IPS-18a (cell line): ENCODE results near the gene TMTC2.

Experiments
- H3K27ac ChIP-seq: one replicate; pipeline ENCODE4 v1.5.1; 2013; ENCODE audit warnings: low read length
- H3K27me3 ChIP-seq: one replicate; pipeline ENCODE4 v1.6.1; 2013; ENCODE audit warnings: mild to moderate bottlenecking, low read length; ENCODE audit not compliant: control insufficient read depth, insufficient read depth
- H3K36me3 ChIP-seq: one replicate; pipeline ENCODE4 v1.6.1; 2013; ENCODE audit warnings: low read depth, low read length; ENCODE audit not compliant: control insufficient read depth
- H3K4me1 ChIP-seq: one replicate; pipeline ENCODE4 v1.6.1; 2013; ENCODE audit warnings: low read depth, low read length; ENCODE audit not compliant: control insufficient read depth
- H3K4me3 ChIP-seq: one replicate; pipeline ENCODE4 v1.5.1; 2013; ENCODE audit warnings: low read length
- H3K9ac ChIP-seq: one replicate; pipeline ENCODE4 v1.6.1; 2013; ENCODE audit warnings: mild to moderate bottlenecking, low read length, moderate library complexity
- H3K9me3 ChIP-seq: one replicate; pipeline ENCODE4 v1.6.1; 2013; ENCODE audit warnings: low read depth, low read length; ENCODE audit not compliant: control insufficient read depth

TMTC2 gene

GRCh38 chr12:82964446-82964845 lies 277.7 kb downstream of the TMTC2 start:
- Histone ChIP-seq H3K27ac (no peak overlapping the region), H3K27me3 (no peaks in the 10 kb centered on the region), H3K36me3 (no peaks in the 10 kb centered on the region), H3K4me1 (no peaks in the 10 kb centered on the region), H3K9me3 (no peaks in the 10 kb centered on the region), H3K9ac (no peak overlapping the region), H3K4me3 (no peak overlapping the region)

- Histone ChIP-seq H3K9ac (no peak overlapping the region), H3K36me3 (no peaks in the 10 kb centered on the region), H3K9me3 (no peaks in the 10 kb centered on the region), H3K27me3 (no peaks in the 10 kb centered on the region), H3K4me1 (no peaks in the 10 kb centered on the region), H3K4me3 (no peak overlapping the region), H3K27ac (no peak overlapping the region)
These were observed 279.4 kb downstream of the TMTC2 start for GRCh38 chr12:82966001-82966559.

DNA sequence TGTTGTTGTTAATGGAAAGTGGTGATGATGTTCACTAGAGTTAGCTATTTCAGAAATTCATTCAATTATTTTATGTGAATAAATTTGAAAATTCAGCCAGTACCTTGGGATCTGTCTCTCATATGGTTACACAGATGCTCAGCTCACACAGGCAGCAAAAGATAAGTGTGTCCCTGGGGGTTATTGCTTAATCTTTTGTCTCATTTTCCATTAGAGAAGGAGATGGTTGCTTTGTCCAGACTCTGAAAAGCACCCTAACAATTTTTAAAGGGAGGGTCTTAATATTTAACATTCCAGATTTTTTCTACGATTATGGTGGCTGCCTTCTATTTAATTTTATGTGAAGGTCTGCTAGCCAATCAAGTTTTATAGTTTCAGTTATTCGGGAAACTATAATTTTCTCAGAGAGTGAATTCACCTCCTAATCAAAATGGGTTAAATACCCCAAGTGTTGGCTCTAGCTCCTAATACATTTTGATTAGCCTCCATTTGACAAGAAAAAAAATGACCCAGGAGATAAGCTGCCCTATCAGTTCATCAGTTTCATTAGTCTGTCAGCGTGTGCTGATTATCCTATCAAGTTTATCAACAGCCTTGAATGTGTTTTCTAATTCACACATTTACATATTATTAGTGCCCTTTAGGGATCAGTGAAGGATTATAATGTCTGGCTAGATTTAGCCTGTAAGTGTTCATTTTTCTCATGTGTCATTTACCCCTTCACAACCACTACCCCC lies 282.1 kb downstream of the TMTC2 start:
- Histone ChIP-seq H3K4me3 (no peak overlapping the region), H3K36me3 (no peaks in the 10 kb centered on the region), H3K9ac (no peak overlapping the region), H3K27ac (no peak overlapping the region), H3K9me3 (no peaks in the 10 kb centered on the region), H3K27me3 (no peaks in the 10 kb centered on the region), H3K4me1 (no peaks in the 10 kb centered on the region)

DNA sequence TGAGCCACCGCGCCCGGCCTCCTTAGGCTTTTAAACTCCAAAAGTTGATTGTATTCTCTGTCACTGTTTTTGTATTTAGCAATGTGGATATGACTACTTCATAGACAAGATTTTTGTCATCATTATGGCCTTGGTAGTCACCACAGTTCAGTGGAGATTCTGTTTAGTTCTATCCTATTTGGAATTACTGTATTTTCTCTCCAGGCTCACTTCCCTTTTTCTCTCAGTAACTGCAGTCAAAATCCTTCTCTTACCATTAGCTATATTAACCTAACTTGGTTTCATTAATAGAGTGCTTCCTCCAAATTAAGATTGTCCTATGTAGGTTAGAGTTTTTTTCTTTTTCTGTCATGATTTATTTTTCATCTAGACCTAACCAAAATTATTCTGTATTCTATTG lies 283.9 kb downstream of the TMTC2 start:
- H3K27ac ChIP-seq = no peak overlapping the region
- no peaks in the 10 kb centered on the region for H3K4me1 ChIP-seq
- no peaks in the 10 kb centered on the region for H3K36me3 ChIP-seq
- no peaks in the 10 kb centered on the region for H3K9me3 ChIP-seq
- no peaks in the 10 kb centered on the region for H3K27me3 ChIP-seq
- no peak overlapping the region for H3K4me3 ChIP-seq
- no peak overlapping the region for H3K9ac ChIP-seq

DNA sequence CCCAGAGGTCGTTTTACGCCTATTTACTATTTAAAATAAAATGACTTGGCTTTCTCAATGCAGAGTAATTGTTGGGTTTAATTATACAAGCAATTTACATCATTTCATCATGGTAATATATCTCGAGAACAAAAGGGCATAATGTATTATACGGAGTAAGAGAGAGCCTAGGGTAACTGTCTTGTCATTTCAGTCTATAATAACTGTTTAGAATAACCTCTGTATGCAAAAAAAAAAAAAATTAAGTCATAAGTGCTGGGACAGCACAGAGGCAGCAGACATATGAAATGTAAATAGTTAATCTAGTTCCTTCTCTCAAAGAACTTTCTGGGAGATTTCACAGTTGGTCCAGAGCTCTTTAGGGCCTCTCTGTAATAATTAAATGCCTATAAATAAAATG lies 284.9 kb downstream of the TMTC2 start:
- H3K9me3 ChIP-seq = no peaks in the 10 kb centered on the region
- no peaks in the 10 kb centered on the region for H3K4me1 ChIP-seq
- H3K9ac ChIP-seq = no peak overlapping the region
- H3K27me3 ChIP-seq = no peaks in the 10 kb centered on the region
- no peak overlapping the region for H3K27ac ChIP-seq
- H3K4me3 ChIP-seq = no peak overlapping the region
- no peaks in the 10 kb centered on the region for H3K36me3 ChIP-seq

- Histone ChIP-seq H3K27ac (no peak overlapping the region), H3K4me3 (no peak overlapping the region), H3K36me3 (no peaks in the 10 kb centered on the region), H3K9ac (no peak overlapping the region), H3K27me3 (no peaks in the 10 kb centered on the region), H3K9me3 (no peaks in the 10 kb centered on the region), H3K4me1 (no peaks in the 10 kb centered on the region)
These were observed 285.9 kb downstream of the TMTC2 start for GRCh38 chr12:82972624-82973023.

GRCh38 chr12:82973592-82973991 lies 286.9 kb downstream of the TMTC2 start:
- H3K36me3 ChIP-seq = no peaks in the 10 kb centered on the region
- H3K4me3 ChIP-seq = no peak overlapping the region
- no peaks in the 10 kb centered on the region for H3K27me3 ChIP-seq
- no peaks in the 10 kb centered on the region for H3K9me3 ChIP-seq
- H3K4me1 ChIP-seq = no peaks in the 10 kb centered on the region
- H3K9ac ChIP-seq = no peak overlapping the region
- no peak overlapping the region for H3K27ac ChIP-seq

GRCh38 chr12:82981150-82981549 lies 294.4 kb downstream of the TMTC2 start:
- no peak overlapping the region for H3K4me3 ChIP-seq
- H3K9me3 ChIP-seq = no peaks in the 10 kb centered on the region
- H3K36me3 ChIP-seq = no peaks in the 10 kb centered on the region
- H3K27ac ChIP-seq = no peak overlapping the region
- H3K27me3 ChIP-seq = no peaks in the 10 kb centered on the region
- no peaks in the 10 kb centered on the region for H3K4me1 ChIP-seq
- no peak overlapping the region for H3K9ac ChIP-seq

DNA sequence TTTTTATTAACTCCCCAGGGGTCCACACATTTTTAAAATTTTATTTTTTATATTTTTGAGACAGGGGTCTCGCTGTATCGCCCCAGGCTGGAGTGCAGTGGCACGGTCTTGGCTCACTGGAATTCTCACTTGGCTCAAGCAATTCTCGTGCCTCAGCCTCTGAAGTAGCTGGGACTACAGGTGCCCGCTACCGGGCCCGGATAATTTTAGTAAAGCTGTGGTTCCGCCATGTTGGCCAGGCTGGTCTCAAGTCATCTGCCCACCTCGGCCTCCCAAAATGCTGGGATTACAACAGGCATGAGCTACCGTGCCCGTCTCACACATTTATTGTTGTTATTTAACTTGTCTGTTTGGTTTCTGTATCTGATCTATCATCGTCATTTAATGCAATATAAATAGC lies 307.4 kb downstream of the TMTC2 start:
- no peaks in the 10 kb centered on the region for H3K9me3 ChIP-seq
- no peaks in the 10 kb centered on the region for H3K4me1 ChIP-seq
- no peak overlapping the region for H3K4me3 ChIP-seq
- no peaks in the 10 kb centered on the region for H3K27me3 ChIP-seq
- no peak overlapping the region for H3K27ac ChIP-seq
- no peak overlapping the region for H3K9ac ChIP-seq
- H3K36me3 ChIP-seq = no peaks in the 10 kb centered on the region

DNA sequence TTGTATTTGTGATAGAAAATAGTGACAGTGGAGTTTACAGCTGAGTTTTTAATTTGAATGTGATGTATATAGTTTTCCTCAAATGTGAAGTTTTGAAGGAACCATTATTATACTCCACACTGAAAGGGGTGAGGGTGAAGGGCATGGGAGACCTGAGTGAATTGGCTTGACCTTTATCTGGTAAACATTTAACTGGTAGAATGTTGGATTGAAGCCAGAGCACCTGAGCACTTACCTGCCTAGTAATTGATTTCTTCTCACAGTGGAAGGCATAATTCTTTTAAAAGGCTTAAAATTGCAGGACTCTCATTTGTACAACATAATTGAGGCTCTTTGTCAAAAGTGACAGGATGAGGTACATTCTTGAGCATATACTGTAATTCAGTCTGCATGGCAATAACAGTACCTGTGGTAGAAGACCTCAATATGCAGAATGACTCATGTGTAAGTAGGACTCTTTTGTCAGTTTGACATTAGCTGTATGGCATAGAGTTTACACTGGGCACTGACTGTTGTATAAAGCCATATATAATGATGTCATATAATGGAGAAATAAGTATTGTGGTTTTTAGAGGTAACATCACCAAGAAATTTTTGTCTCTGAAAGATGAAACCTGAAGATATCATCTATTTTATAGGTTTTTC lies 309.6 kb downstream of the TMTC2 start:
- no peaks in the 10 kb centered on the region for H3K36me3 ChIP-seq
- H3K4me3 ChIP-seq = no peak overlapping the region
- H3K9ac ChIP-seq = no peak overlapping the region
- H3K27ac ChIP-seq = no peak overlapping the region
- H3K4me1 ChIP-seq = no peaks in the 10 kb centered on the region
- H3K27me3 ChIP-seq = no peaks in the 10 kb centered on the region
- H3K9me3 ChIP-seq = no peaks in the 10 kb centered on the region

GRCh38 chr12:82998509-82998908 lies 311.8 kb downstream of the TMTC2 start:
- Histone ChIP-seq H3K36me3 (no peaks in the 10 kb centered on the region), H3K27me3 (no peaks in the 10 kb centered on the region), H3K4me3 (no peak overlapping the region), H3K9ac (no peak overlapping the region), H3K27ac (no peak overlapping the region), H3K9me3 (no peaks in the 10 kb centered on the region), H3K4me1 (peaks cover 7% of the 10 kb centered on the region)

GRCh38 chr12:83003026-83003425 lies 316.3 kb downstream of the TMTC2 start:
- no peaks in the 10 kb centered on the region for H3K9me3 ChIP-seq
- peak overlapping the region; percentile 53 for H3K27ac ChIP-seq
- no peaks in the 10 kb centered on the region for H3K27me3 ChIP-seq
- no peaks in the 10 kb centered on the region for H3K36me3 ChIP-seq
- peaks cover 15% of the 10 kb centered on the region for H3K4me1 ChIP-seq
- no peak overlapping the region for H3K9ac ChIP-seq
- H3K4me3 ChIP-seq = no peak overlapping the region
